Gastroesophageal sphincter (tissue), 4 donors: ENCODE measurements around the gene ENG. TPM values are rescaled to one million over a fixed set of nuclear protein-coding genes. Genes with fewer than 3 reads are reported as not detected.
A peak's percentile ranks its signal among the peaks of the same experiment; 100 is the strongest.

Experiments used
- ATAC-seq: fragments of 150-250 bp; one replicate; pipeline ENCODE4 v1.9.1; 2016; ENCODE audit warnings: mild to moderate bottlenecking, moderate library complexity
- H3K27ac ChIP-seq, 4 donors: fragments of 200-600 bp; sonication (generic) in 3 of 4; 1 replicate in 3 of 4; 2 replicates in 1 of 4; pipeline ENCODE4 v1.5.1; 2016 to 2019
- H3K27me3 ChIP-seq: fragments of 200-600 bp; sonication (generic); one replicate; pipeline ENCODE4 v1.5.1; 2019
- H3K36me3 ChIP-seq, 2 donors: fragments of 200-600 bp; sonication (generic); one replicate each; pipeline ENCODE4 v1.5.1; 2019; ENCODE audit warnings: control low read depth in 1 of 2
- H3K4me1 ChIP-seq, 3 donors: fragments of 200-600 bp; sonication (generic); 1 replicate in 2 of 3; 2 replicates in 1 of 3; pipeline ENCODE4 v1.5.1; 2016 to 2019; ENCODE audit warnings: control low read depth in 2 of 3
- H3K4me3 ChIP-seq, 2 donors: fragments of 200-600 bp; sonication (generic); one replicate each; pipeline ENCODE4 v1.5.1; 2019; ENCODE audit warnings: mild to moderate bottlenecking in 1 of 2, moderate library complexity in 1 of 2
- H3K9me3 ChIP-seq, 3 donors: fragments of 200-600 bp; sonication (generic); one replicate each; pipeline ENCODE4 v1.5.1; 2017 to 2019; ENCODE audit warnings: control low read depth in 2 of 3
- CTCF ChIP-seq, 4 experiments: fragments of 200-600 bp in 2 of 4; fragments of 450-650 bp in 2 of 4; sonication (generic) in 1 of 4; IDR thresholded peaks; one replicate each; pipeline ENCODE4 v1.5.1; 2017 to 2019; ENCODE audit warnings: antibody characterized with exemption in 4 of 4, mild to moderate bottlenecking in 2 of 4, moderate library complexity in 2 of 4
- EP300 ChIP-seq: sonication (generic); formaldehyde crosslinking; IDR thresholded peaks from one replicate; pipeline ENCODE4 v1.6.1; 2017; ENCODE audit warnings: antibody characterized with exemption, mild to moderate bottlenecking
- POLR2A ChIP-seq, 2 donors: fragments of 450-650 bp; IDR thresholded peaks; one replicate each; pipeline ENCODE4 v1.6.1; 2017; ENCODE audit warnings: antibody characterized with exemption in 2 of 2, mild to moderate bottlenecking in 2 of 2, moderate library complexity in 1 of 2
- POLR2AphosphoS5 ChIP-seq: sonication (generic); formaldehyde crosslinking; IDR thresholded peaks from one replicate; pipeline ENCODE4 v1.6.1; 2017; ENCODE audit warnings: antibody characterized with exemption
- WGBS, 2 donors: methylation state at CpG; one replicate each; pipeline ENCODE4 v1.1.5; 2018; ENCODE audit warnings: low coverage in 1 of 2; 5-methylcytosine and 5-hydroxymethylcytosine counted together
- total RNA-seq, 4 donors: library from RNA; depleted of rRNA; stranded (reverse); fragments of >200 nt; gene quantifications; one replicate each; pipeline ENCODE4 v1.1.0, GENCODE V29; 2016

Gene ENG
- total RNA-seq, 4 donors from 2014 or later = 21.3 to 76.5 (median 48.0) TPM

GRCh38 chr9:127890053-127890452 lies 35.6 kb upstream of the ENG start:
- Histone ChIP-seq H3K27me3 (no peaks in the 10 kb centered on the region), H3K4me1 (peaks cover 0 to 11% (median 0%) of the 10 kb centered on the region in 3 donors), H3K9me3 (peaks cover 0 to 13% (median 0%) of the 10 kb centered on the region in 3 donors), H3K36me3 (peaks cover 0 to 100% of the 10 kb centered on the region in 2 donors), H3K27ac (no peak overlapping the region), H3K4me3 (no peak overlapping the region)
- TF ChIP-seq CTCF (IDR thresholded peaks at IDR 0.05) = no peak
- TF ChIP-seq POLR2A (IDR thresholded peaks at IDR 0.05) = no peak
- TF ChIP-seq EP300 = no peak
- TF ChIP-seq POLR2AphosphoS5 = no peak
- WGBS, 2 donors = 83% methylated on average over 1 of the region's 3 CpGs; no CpG with 5 or more reads in 1 of the 2 donors
- ATAC-seq = no peak

DNA sequence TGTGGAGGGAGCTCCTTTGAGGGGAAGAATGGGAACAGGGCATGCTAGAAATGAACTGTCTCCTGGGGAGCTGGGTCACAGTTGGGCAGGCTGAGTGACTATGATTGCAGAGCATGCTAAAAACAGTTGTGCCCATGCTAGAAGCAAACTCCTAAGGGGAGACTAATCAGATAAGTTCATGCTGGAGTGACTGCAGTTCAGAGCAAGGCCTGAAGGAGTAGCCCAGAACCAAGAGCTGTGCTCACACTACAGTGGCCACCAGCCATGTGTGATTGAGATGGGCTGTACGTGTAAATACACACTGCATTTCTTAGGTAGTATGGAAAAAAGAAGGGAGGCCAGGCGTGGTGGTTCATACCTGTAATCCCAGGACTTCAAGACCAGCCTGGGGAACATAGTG lies 33.3 kb upstream of the ENG start:
- 68 to 69% methylated on average over 2 of the region's 2 CpGs for WGBS, 2 donors
- Histone ChIP-seq H3K36me3 (peaks cover 0 to 95% of the 10 kb centered on the region in 2 donors), H3K9me3 (peaks cover 0 to 2% (median 0%) of the 10 kb centered on the region in 3 donors), H3K4me3 (no peak overlapping the region), H3K27me3 (no peaks in the 10 kb centered on the region), H3K27ac (no peak overlapping the region), H3K4me1 (peaks cover 0 to 28% (median 0%) of the 10 kb centered on the region in 3 donors)
- ATAC-seq = no peak
- TF ChIP-seq POLR2A (IDR thresholded peaks at IDR 0.05) (no peak), EP300 (no peak), CTCF (IDR thresholded peaks at IDR 0.05) (no peak), POLR2AphosphoS5 (no peak)

GRCh38 chr9:127886401-127886972 lies 32.0 kb upstream of the ENG start:
- H3K27ac ChIP-seq = no peak overlapping the region
- no peak for TF ChIP-seq CTCF (IDR thresholded peaks at IDR 0.05)
- no peak for TF ChIP-seq POLR2AphosphoS5
- TF ChIP-seq POLR2A (IDR thresholded peaks at IDR 0.05) = no peak
- TF ChIP-seq EP300 = no peak
- 95 to 97% methylated on average over 4 to 9 of the region's 18 CpGs for WGBS, 2 donors
- H3K9me3 ChIP-seq = no peaks in the 10 kb centered on the region
- H3K27me3 ChIP-seq = no peaks in the 10 kb centered on the region
- H3K4me3 ChIP-seq = no peak overlapping the region
- peaks cover 0 to 84% of the 10 kb centered on the region in 2 donors for H3K36me3 ChIP-seq
- no peak for ATAC-seq
- H3K4me1 ChIP-seq = peaks cover 0 to 30% (median 0%) of the 10 kb centered on the region in 3 donors

- peak overlapping the region in 3 of 4 donors; percentile 2 to 30 (median 3) for H3K27ac ChIP-seq
- H3K4me1 ChIP-seq = peaks cover 0 to 30% (median 0%) of the 10 kb centered on the region in 3 donors
- TF ChIP-seq POLR2AphosphoS5 (no peak), EP300 (no peak), POLR2A (IDR thresholded peaks at IDR 0.05) (no peak), CTCF (IDR thresholded peaks at IDR 0.05) (no peak)
- 53 to 90% methylated on average over 2 to 3 of the region's 13 CpGs for WGBS, 2 donors
- H3K36me3 ChIP-seq = peaks cover 0 to 76% of the 10 kb centered on the region in 2 donors
- no peak for ATAC-seq
- H3K4me3 ChIP-seq = no peak overlapping the region
- no peaks in the 10 kb centered on the region for H3K9me3 ChIP-seq
- no peaks in the 10 kb centered on the region for H3K27me3 ChIP-seq
These were observed 31.2 kb upstream of the ENG start for GRCh38 chr9:127885508-127886281.
